Nephron progenitor cell (in vitro differentiated cells): ENCODE data around the gene RAC3.

Experiments used
- DNase-seq: peaks from one replicate; pipeline ENCODE4 v3.0.0; 2021
- H3K27ac Mint-ChIP-seq: 2 replicates; pipeline ENCODE4 v1.8.0; 2021; ENCODE audit warnings: mild to moderate bottlenecking, moderate library complexity, mixed read lengths
- H3K27me3 Mint-ChIP-seq: 2 replicates; pipeline ENCODE4 v1.8.0; 2021; ENCODE audit warnings: mild to moderate bottlenecking, low read depth, mixed read lengths; ENCODE audit not compliant: poor library complexity
- H3K36me3 Mint-ChIP-seq: 2 replicates; pipeline ENCODE4 v1.8.0; 2021; ENCODE audit warnings: low read depth, mixed read lengths
- H3K4me1 Mint-ChIP-seq: 2 replicates; pipeline ENCODE4 v1.8.0; 2021; ENCODE audit warnings: mixed read lengths
- H3K4me3 Mint-ChIP-seq: 2 replicates; pipeline ENCODE4 v1.8.0; 2021; ENCODE audit warnings: mild to moderate bottlenecking, moderate library complexity, mixed read lengths
- H3K9me3 Mint-ChIP-seq: 2 replicates; pipeline ENCODE4 v1.8.0; 2021; ENCODE audit warnings: mild to moderate bottlenecking, moderate library complexity, mixed read lengths
- TF ChIP-seq, protein P1 (sequence below): fragments of 200-600 bp; sonication (generic); IDR thresholded peaks from 2 replicates; pipeline ENCODE4 v1.5.0; 2021; ENCODE audit warnings: antibody characterized with exemption

Gene RAC3

DNA sequence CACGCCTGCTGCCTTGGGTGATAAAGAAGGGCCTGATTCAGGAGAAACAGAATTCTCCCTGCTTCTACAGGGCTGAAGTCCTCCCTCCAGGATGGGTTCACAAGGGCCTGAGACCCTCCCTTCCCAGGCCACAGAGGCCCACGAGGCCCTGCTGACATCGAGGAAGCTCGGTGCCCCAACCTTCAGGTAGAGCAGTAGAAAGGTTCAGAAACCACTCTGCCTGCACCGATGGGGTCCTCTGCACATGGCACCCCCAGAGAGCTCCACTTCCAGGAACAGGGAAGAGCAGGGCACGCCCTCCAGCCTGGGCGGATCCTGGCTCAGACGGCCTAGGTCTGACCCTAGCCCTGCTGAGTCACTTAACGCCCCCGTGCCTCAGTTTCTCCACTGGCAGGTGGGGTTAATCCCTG is 9.6 kb upstream of the RAC3 start:
- no peaks in the 10 kb centered on the region for H3K27me3 Mint-ChIP-seq
- peak overlapping the region; percentile 82 for H3K4me3 Mint-ChIP-seq
- no peak overlapping the region for H3K27ac Mint-ChIP-seq
- H3K4me1 Mint-ChIP-seq: peaks cover 31% of the 10 kb centered on the region
- H3K9me3 Mint-ChIP-seq: no peaks in the 10 kb centered on the region
- no peak for DNase-seq
- TF ChIP-seq, protein P1, sequence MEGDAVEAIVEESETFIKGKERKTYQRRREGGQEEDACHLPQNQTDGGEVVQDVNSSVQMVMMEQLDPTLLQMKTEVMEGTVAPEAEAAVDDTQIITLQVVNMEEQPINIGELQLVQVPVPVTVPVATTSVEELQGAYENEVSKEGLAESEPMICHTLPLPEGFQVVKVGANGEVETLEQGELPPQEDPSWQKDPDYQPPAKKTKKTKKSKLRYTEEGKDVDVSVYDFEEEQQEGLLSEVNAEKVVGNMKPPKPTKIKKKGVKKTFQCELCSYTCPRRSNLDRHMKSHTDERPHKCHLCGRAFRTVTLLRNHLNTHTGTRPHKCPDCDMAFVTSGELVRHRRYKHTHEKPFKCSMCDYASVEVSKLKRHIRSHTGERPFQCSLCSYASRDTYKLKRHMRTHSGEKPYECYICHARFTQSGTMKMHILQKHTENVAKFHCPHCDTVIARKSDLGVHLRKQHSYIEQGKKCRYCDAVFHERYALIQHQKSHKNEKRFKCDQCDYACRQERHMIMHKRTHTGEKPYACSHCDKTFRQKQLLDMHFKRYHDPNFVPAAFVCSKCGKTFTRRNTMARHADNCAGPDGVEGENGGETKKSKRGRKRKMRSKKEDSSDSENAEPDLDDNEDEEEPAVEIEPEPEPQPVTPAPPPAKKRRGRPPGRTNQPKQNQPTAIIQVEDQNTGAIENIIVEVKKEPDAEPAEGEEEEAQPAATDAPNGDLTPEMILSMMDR: no peak
- H3K36me3 Mint-ChIP-seq: no peaks in the 10 kb centered on the region

GRCh38 chr17:82022310-82022980 is 9.0 kb upstream of the RAC3 start, which contains the start of gene CENPX:
TSS of gene CENPX (minus strand) at chr17:82022878. CDS start at chr17:82022861, 17 bp downstream.
- no peaks in the 10 kb centered on the region for H3K27me3 Mint-ChIP-seq

GRCh38 chr17:82022981-82023446 is 8.5 kb upstream of the RAC3 start, which contains the start of gene LRRC45:
TSS of gene LRRC45 (plus strand) at chr17:82023305. CDS start at chr17:82023644, 339 bp downstream.
- Mint-ChIP-seq H3K27ac (no peak within 1 kb of the TSS), H3K9me3 (no peaks in the 10 kb centered on the region), H3K36me3 (no peaks in the 10 kb centered on the region), H3K27me3 (no peaks in the 10 kb centered on the region), H3K4me1 (peaks cover 31% of the 10 kb centered on the region), H3K4me3 (peak within 1 kb of the TSS; percentile 82)
- TF ChIP-seq, protein P1: no peak
- peak; percentile 100 for DNase-seq

More at GRCh38 chr17:82022310-82022980, 9.0 kb upstream of the RAC3 start, which contains the start of gene CENPX:
- H3K36me3 Mint-ChIP-seq: no peaks in the 10 kb centered on the region
- H3K9me3 Mint-ChIP-seq: no peaks in the 10 kb centered on the region
- no peak within 1 kb of the TSS for H3K27ac Mint-ChIP-seq
- peaks cover 31% of the 10 kb centered on the region for H3K4me1 Mint-ChIP-seq
- H3K4me3 Mint-ChIP-seq: peak within 1 kb of the TSS; percentile 82
- TF ChIP-seq, protein P1: no peak
- DNase-seq: no peak

DNA sequence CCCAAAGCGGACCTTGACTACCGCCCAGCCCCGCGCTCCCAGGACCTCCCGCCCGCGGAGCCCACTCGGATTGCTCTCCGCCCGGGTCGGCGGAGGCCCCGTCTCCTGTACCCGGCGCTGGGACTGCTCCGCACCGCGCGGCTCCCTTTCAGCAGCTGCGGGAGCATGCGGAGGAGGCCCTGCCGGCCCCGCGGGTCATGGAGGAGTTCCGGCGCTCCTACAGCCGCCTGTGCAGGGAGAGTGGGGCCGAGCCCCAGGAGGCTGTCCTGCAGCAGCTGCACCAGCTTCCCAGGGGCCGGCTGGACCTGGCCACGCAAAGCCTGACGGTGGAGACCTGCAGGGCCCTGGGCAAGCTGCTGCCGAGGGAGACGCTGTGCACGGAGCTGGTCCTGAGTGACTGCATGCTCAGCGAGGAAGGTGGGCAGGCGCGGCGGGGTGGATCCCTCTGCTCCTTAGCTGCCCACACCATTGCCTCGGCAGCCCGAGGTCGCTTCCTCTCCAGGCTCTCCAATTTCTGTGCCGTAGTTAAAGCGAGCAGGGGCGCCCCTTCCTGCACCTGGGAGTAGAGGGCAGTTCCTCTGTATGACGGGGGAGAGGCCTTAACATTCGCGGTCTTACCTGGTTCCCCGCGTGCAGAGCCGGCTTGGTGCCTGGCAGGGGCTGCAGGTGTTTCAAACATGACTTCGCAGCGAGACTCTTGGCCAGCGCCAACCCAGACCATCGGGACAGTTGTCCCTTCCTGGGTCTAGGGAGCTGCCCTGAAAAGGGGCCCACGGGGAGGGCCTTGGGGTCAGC is 7.8 kb upstream of the RAC3 start:
- H3K4me1 Mint-ChIP-seq: peaks cover 26% of the 10 kb centered on the region
- H3K4me3 Mint-ChIP-seq: peak overlapping the region; percentile 80
- DNase-seq: peak; percentile 47
- H3K27ac Mint-ChIP-seq: no peak overlapping the region
- no peaks in the 10 kb centered on the region for H3K36me3 Mint-ChIP-seq
- H3K9me3 Mint-ChIP-seq: no peaks in the 10 kb centered on the region
- TF ChIP-seq, protein P1: no peak
- peaks cover 3% of the 10 kb centered on the region for H3K27me3 Mint-ChIP-seq

- H3K9me3 Mint-ChIP-seq: no peaks in the 10 kb centered on the region
- H3K27me3 Mint-ChIP-seq: peaks cover 3% of the 10 kb centered on the region
- no peak overlapping the region for H3K27ac Mint-ChIP-seq
- no peaks in the 10 kb centered on the region for H3K36me3 Mint-ChIP-seq
- no peak overlapping the region for H3K4me3 Mint-ChIP-seq
- DNase-seq: no peak
- TF ChIP-seq, protein P1: no peak
- peaks cover 26% of the 10 kb centered on the region for H3K4me1 Mint-ChIP-seq
Observed at GRCh38 chr17:82024859-82025258, 6.6 kb upstream of the RAC3 start.
